CD4-positive, alpha-beta T cell treated with Interleukin-2 at 100 ng/mL for 4 hours (primary cell): ENCODE results near the gene MYH16.
"Not testable (repeated sequence)": the region's sequence is repeated elsewhere in the genome, so short reads cannot be mapped to it uniquely, and the experiment has no call there.

ENCODE experiments used
- DNase-seq: peaks from one replicate; pipeline ENCODE4 v3.0.0-alpha.2; 2020; ENCODE audit warnings: low spot score

MYH16 gene

GRCh38 chr7:99258501-99258900 is 14.1 kb upstream of the MYH16 start:
- DNase-seq = no peak

- DNase-seq = no peak
These were observed 12.2 kb upstream of the MYH16 start for GRCh38 chr7:99260395-99260794.

GRCh38 chr7:99261646-99262045 is 11.0 kb upstream of the MYH16 start:
- no peak for DNase-seq

GRCh38 chr7:99265848-99266480 is 6.7 kb upstream of the MYH16 start:
- DNase-seq = no peak

GRCh38 chr7:99267481-99267840 is 5.2 kb upstream of the MYH16 start:
- DNase-seq = no peak

GRCh38 chr7:99267841-99268576 is 4.6 kb upstream of the MYH16 start:
- DNase-seq = no peak

- DNase-seq = no peak
These were observed 4.1 kb upstream of the MYH16 start for GRCh38 chr7:99268577-99268908.

GRCh38 chr7:99270702-99271101 is 1.9 kb upstream of the MYH16 start:
- no peak for DNase-seq

GRCh38 chr7:99273561-99273960 is 922 bp downstream of the MYH16 start:
- not testable (repeated sequence) for DNase-seq

- DNase-seq = not testable (repeated sequence)
These were observed 2.3 kb downstream of the MYH16 start for GRCh38 chr7:99274908-99275307.

GRCh38 chr7:99275496-99275895 is 2.9 kb downstream of the MYH16 start:
- no peak for DNase-seq

GRCh38 chr7:99278180-99278579 is 5.5 kb downstream of the MYH16 start:
- DNase-seq = no peak

GRCh38 chr7:99284165-99284564 is 11.5 kb downstream of the MYH16 start:
- DNase-seq = not testable (repeated sequence)

- no peak for DNase-seq
These were observed 15.3 kb downstream of the MYH16 start for GRCh38 chr7:99287779-99288534.

- no peak for DNase-seq
These were observed 16.5 kb downstream of the MYH16 start for GRCh38 chr7:99289185-99289584.

GRCh38 chr7:99290148-99290547 is 17.5 kb downstream of the MYH16 start:
- not testable (repeated sequence) for DNase-seq

- no peak for DNase-seq
These were observed 18.5 kb downstream of the MYH16 start for GRCh38 chr7:99290980-99291607.

- DNase-seq = no peak
These were observed 19.5 kb downstream of the MYH16 start for GRCh38 chr7:99292127-99292526.

GRCh38 chr7:99293167-99293566 is 20.5 kb downstream of the MYH16 start:
- no peak for DNase-seq

GRCh38 chr7:99293650-99294049 is 21.0 kb downstream of the MYH16 start:
- no peak for DNase-seq

- no peak for DNase-seq
These were observed 23.8 kb downstream of the MYH16 start for GRCh38 chr7:99296471-99296870.

- DNase-seq = no peak
These were observed 28.9 kb downstream of the MYH16 start for GRCh38 chr7:99301496-99301895.
